Measurements from ENCODE around the gene IL25. TPM values are rescaled to one million over a fixed set of nuclear protein-coding genes. Genes with fewer than 3 reads are reported as not detected.

Gene IL25
- total RNA-seq (2013; cell fraction: nucleolus; rRNA removed) = not detected in 2 replicates
- total RNA-seq (2014; rRNA removed) (not detected in 2 replicates), total RNA-seq (2014; rRNA removed; fragmentation: Illumina TruSeq; extraction: Trizol) (not detected in 2 replicates), total RNA-seq (2021) (not detected in 2 replicates), polyA plus RNA-seq (2011; rRNA removed) (not detected in 2 replicates), polyA plus RNA-seq (2014; fragmentation: Illumina TruSeq; extraction: Trizol) (not detected in 2 replicates), polyA plus RNA-seq (2014; fragmentation: Nextera tagmentation; extraction: Ambion mirVana) (not detected), polyA plus RNA-seq (2014; rRNA removed) (not detected in 2 replicates), polyA plus RNA-seq (2016; fragmentation: Nextera tagmentation; extraction: Ambion mirVana) (not detected), polyA minus RNA-seq (2011; rRNA and poly(A)+ RNA removed) (not detected in 2 replicates), Bru-seq, nascent RNA (not detected), BruChase-seq, experiment 1, labeled RNA remaining after a 6-hour chase (not detected), BruChase-seq, experiment 2, labeled RNA remaining after a 2-hour chase (not detected)
- not detected for polyA plus RNA-seq (2011; ENCODE audit: low read depth)
- polyA plus RNA-seq (2011; cell fraction: cytosol; rRNA removed) = not detected in 2 replicates
- polyA plus RNA-seq (2011; cell fraction: nucleus; rRNA removed) = not detected in 2 replicates
- not detected in 2 replicates for polyA plus RNA-seq (2012)
- not detected in 2 replicates for polyA minus RNA-seq (2011; cell fraction: cytosol; rRNA and poly(A)+ RNA removed)
- polyA minus RNA-seq (2011; cell fraction: nucleus; rRNA and poly(A)+ RNA removed) = not detected in 2 replicates
- long read RNA-seq, experiment 1 = 0 reads
- long read RNA-seq, experiment 2 = 0 reads

- Histone ChIP-seq H3K27me3 (replicated peaks in 1 of 2; ENCODE audit: control insufficient read depth in 2 of 2, insufficient read depth in 2 of 2, low read length in 1 of 2) (peaks cover 0 to 2% of the 10 kb centered on the region in 2 experiments; a peak in 1 of 4 replicates), H3K27ac (ENCODE audit: control insufficient read depth, insufficient read depth) (no peak within 1 kb of the TSS), H3K9ac (ENCODE audit: control insufficient read depth, insufficient read depth, low read length) (no peak within 1 kb of the TSS), H3K79me2 (ENCODE audit: control insufficient read depth, insufficient read depth, low read length) (no peaks in the 10 kb centered on the region), H3K4me2 (ENCODE audit: control insufficient read depth, insufficient read depth) (no peak within 1 kb of the TSS), H3K4me3 (no peak within 1 kb of the TSS), H3K4me1 (ENCODE audit: control insufficient read depth, insufficient read depth, low read length) (no peaks in the 10 kb centered on the region), H3K36me3 (ENCODE audit: control insufficient read depth in 2 of 2, insufficient read depth in 2 of 2, low read length in 1 of 2) (no peaks in the 10 kb centered on the region), H2AFZ (ENCODE audit: control insufficient read depth, low read depth, low read length) (no peak within 1 kb of the TSS), H3K9me3 (replicated peaks; ENCODE audit: control insufficient read depth, insufficient read depth, low read length) (no peaks in the 10 kb centered on the region), H4K20me1 (ENCODE audit: control insufficient read depth, insufficient read depth) (no peaks in the 10 kb centered on the region)
- RAD21 ChIA-PET (ENCODE audit: unreplicated experiment) = no interaction called here
- no TSS peak for BruUV-seq (replicated peaks)
- no peak for ATAC-seq
- CTCF ChIA-PET = no interaction called here
- no peak for DNase-seq (ENCODE audit: low read depth, low spot score)
- in situ Hi-C loops (cut with MboI) = no loop called here
- intact Hi-C loops (cut with micrococcal nuclease; ENCODE audit: unreplicated experiment) = no loop called here
- POLR2A ChIA-PET = no interaction called here
- WGBS (ENCODE audit: insufficient coverage, insufficient replicate concordance, low lambda C conversion rate, missing lambda C conversion rate) = 17% methylated on average over 2 of the region's 2 CpGs
- no peak for FAIRE-seq
- SMC1A ChIA-PET (ENCODE audit: uncharacterized antibody, unreplicated experiment) = no interaction called here
- TF ChIP-seq USF1 (IDR thresholded peaks at IDR 0.05; ENCODE audit: borderline replicate concordance, extremely low read length, insufficient read depth, low read depth, low read length) (no peak), IRF5 (IDR thresholded peaks at IDR 0.05; ENCODE audit: borderline replicate concordance) (no peak), IRF3 (IDR thresholded peaks at IDR 0.05) (no peak), NFXL1 (IDR thresholded peaks at IDR 0.05; ENCODE audit: borderline replicate concordance) (no peak), TCF12 (IDR thresholded peaks at IDR 0.05; ENCODE audit: low read depth, low read length) (no peak), NR2C1 (IDR thresholded peaks at IDR 0.05) (no peak), TBL1XR1 (IDR thresholded peaks at IDR 0.05; ENCODE audit: low read depth, low read length) (no peak), FOXM1 (IDR thresholded peaks at IDR 0.05; ENCODE audit: low read depth, low read length) (no peak), NBN (IDR thresholded peaks at IDR 0.05) (no peak), ZNF592 (IDR thresholded peaks at IDR 0.05) (no peak), SMC3 (IDR thresholded peaks at IDR 0.05; ENCODE audit: borderline replicate concordance, low read length) (no peak), EP300 (IDR thresholded peaks at IDR 0.05; ENCODE audit: borderline replicate concordance in 1 of 2, control insufficient read depth in 1 of 2, low read depth in 2 of 2, low read length in 2 of 2) (no peak), PKNOX1 (IDR thresholded peaks at IDR 0.05) (no peak)
These were observed at the start of gene IL25 for GRCh38 chr14:23372509-23372908. TSS of gene IL25 (plus strand) at chr14:23372809.

Measured in GM12878 (cell line).